Heart left ventricle (tissue), 13 donors: ENCODE data around the gene DAND5.

Source experiments
- POLR2A ChIP-seq, 2 donors: fragments of 450-650 bp; IDR thresholded peaks; one replicate each; pipeline ENCODE4 v1.6.1; 2017; ENCODE audit warnings: antibody characterized with exemption in 2 of 2, mild to moderate bottlenecking in 2 of 2, moderate library complexity in 2 of 2
- TF ChIP-seq, protein P1 (sequence below), 12 donors: fragments of 200-600 bp; sonication (generic) in 4 of 12; IDR thresholded peaks; one replicate each; pipeline versions ENCODE4 v1.5.0 to v1.8.0; 2018 to 2022; ENCODE audit warnings: antibody characterized with exemption in 12 of 12, mild to moderate bottlenecking in 5 of 12
- donor health status: ischemic (EF 13 %, LVEDD 7.1; RV severe dilation, severe dysfunction).
- donor health status: DM: no; HTN: yes; CAD: no.
- donor health status: DM: no; HTN: no; CAD: no.
- donor health status: ischemic (EF 25% LVEDD 6.9; RV normal size, moderate dysfunction).
- donor health status: ischemic (EF 25% LVEDD 5.7; RV mildly dilated, moderate dysfunction).
- donor health status: ischemic (EF 35%, LVEDD 5.7; RV mildly dilated, moderate dysfunction).
- donor health status: nonischemic (EF 11% LVEDD 7.7; RV severe dilation, severe dysfunction).
- donor health status: DM: yes; HTN: yes; CAD: no.
- donor health status: PGD.
- donor health status: ischemic (EF 29% LVEDD 5.4; RV normal size, mild dysfunction).
- donor health status: nonischemic (EF 23%, LVEDD 6.1; RV moderate dilation, normal function).

GRCh38 chr19:12975221-12975741 lies 5.9 kb downstream of the DAND5 start:
- no peak for TF ChIP-seq POLR2A (IDR thresholded peaks at IDR 0.05)
- TF ChIP-seq, protein P1, sequence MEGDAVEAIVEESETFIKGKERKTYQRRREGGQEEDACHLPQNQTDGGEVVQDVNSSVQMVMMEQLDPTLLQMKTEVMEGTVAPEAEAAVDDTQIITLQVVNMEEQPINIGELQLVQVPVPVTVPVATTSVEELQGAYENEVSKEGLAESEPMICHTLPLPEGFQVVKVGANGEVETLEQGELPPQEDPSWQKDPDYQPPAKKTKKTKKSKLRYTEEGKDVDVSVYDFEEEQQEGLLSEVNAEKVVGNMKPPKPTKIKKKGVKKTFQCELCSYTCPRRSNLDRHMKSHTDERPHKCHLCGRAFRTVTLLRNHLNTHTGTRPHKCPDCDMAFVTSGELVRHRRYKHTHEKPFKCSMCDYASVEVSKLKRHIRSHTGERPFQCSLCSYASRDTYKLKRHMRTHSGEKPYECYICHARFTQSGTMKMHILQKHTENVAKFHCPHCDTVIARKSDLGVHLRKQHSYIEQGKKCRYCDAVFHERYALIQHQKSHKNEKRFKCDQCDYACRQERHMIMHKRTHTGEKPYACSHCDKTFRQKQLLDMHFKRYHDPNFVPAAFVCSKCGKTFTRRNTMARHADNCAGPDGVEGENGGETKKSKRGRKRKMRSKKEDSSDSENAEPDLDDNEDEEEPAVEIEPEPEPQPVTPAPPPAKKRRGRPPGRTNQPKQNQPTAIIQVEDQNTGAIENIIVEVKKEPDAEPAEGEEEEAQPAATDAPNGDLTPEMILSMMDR (IDR thresholded peaks at IDR 0.05): no peak
